ENCODE measurements around the gene STARD10. TPM values are rescaled to one million over a fixed set of nuclear protein-coding genes. Genes with fewer than 3 reads are reported as not detected.
"Not testable (repeated sequence)": the region's sequence is repeated elsewhere in the genome, so short reads cannot be mapped to it uniquely, and the experiment has no call there.

Gene STARD10
- total RNA-seq, 1 donor from 2014 or later: 94.8 TPM

DNA sequence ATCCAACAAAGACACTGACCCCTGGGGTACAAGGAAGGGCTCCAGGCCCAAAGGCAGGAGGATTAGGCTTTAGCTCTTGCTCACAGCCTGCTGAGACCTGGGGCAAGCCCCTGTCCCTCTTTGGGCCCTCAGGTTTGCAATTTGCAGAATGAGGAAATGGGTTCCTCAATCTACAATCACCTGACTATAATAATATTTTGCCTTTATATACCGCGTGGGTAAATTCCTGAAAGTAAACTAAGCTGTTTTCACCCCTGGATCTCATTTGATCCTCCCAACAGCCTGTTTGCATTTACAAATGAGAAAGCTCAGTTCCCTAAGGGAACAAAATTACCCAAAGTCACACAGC, 797 bp downstream of the STARD10 start:
- no peak for DNase-seq (ENCODE audit: low read depth)
- Histone ChIP-seq H3K36me3 (ENCODE audit: control insufficient read depth, insufficient read depth, low read length) (no peaks in the 10 kb centered on the region), H3K27me3 (ENCODE audit: control insufficient read depth, insufficient read depth, low read length) (no peaks in the 10 kb centered on the region), H3K4me3 (ENCODE audit: low read depth, low read length) (no peak overlapping the region)
- TF ChIP-seq, protein P1, sequence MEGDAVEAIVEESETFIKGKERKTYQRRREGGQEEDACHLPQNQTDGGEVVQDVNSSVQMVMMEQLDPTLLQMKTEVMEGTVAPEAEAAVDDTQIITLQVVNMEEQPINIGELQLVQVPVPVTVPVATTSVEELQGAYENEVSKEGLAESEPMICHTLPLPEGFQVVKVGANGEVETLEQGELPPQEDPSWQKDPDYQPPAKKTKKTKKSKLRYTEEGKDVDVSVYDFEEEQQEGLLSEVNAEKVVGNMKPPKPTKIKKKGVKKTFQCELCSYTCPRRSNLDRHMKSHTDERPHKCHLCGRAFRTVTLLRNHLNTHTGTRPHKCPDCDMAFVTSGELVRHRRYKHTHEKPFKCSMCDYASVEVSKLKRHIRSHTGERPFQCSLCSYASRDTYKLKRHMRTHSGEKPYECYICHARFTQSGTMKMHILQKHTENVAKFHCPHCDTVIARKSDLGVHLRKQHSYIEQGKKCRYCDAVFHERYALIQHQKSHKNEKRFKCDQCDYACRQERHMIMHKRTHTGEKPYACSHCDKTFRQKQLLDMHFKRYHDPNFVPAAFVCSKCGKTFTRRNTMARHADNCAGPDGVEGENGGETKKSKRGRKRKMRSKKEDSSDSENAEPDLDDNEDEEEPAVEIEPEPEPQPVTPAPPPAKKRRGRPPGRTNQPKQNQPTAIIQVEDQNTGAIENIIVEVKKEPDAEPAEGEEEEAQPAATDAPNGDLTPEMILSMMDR (IDR thresholded peaks at IDR 0.05; ENCODE audit: insufficient read depth, low read length, poor library complexity, severe bottlenecking): no peak

- Histone ChIP-seq H3K4me3 (ENCODE audit: low read depth, low read length) (no peak overlapping the region), H3K36me3 (ENCODE audit: control insufficient read depth, insufficient read depth, low read length) (no peaks in the 10 kb centered on the region), H3K27me3 (ENCODE audit: control insufficient read depth, insufficient read depth, low read length) (no peaks in the 10 kb centered on the region)
- TF ChIP-seq, protein P1 (IDR thresholded peaks at IDR 0.05; ENCODE audit: insufficient read depth, low read length, poor library complexity, severe bottlenecking): no peak
- DNase-seq (ENCODE audit: low read depth): no peak
Observed at GRCh38 chr11:72792437-72793021, 1.3 kb downstream of the STARD10 start.

GRCh38 chr11:72791228-72791627, 2.6 kb downstream of the STARD10 start:
- not testable (repeated sequence) for DNase-seq (ENCODE audit: low read depth); H3K4me3 ChIP-seq (ENCODE audit: low read depth, low read length); H3K36me3 ChIP-seq (ENCODE audit: control insufficient read depth, insufficient read depth, low read length); H3K27me3 ChIP-seq (ENCODE audit: control insufficient read depth, insufficient read depth, low read length)

- no peak for DNase-seq (ENCODE audit: low read depth)
- Histone ChIP-seq H3K36me3 (ENCODE audit: control insufficient read depth, insufficient read depth, low read length) (no peaks in the 10 kb centered on the region), H3K4me3 (ENCODE audit: low read depth, low read length) (no peak overlapping the region), H3K27me3 (ENCODE audit: control insufficient read depth, insufficient read depth, low read length) (no peaks in the 10 kb centered on the region)
- TF ChIP-seq, protein P1 (IDR thresholded peaks at IDR 0.05; ENCODE audit: insufficient read depth, low read length, poor library complexity, severe bottlenecking): no peak
Observed at GRCh38 chr11:72789493-72790131, 4.2 kb downstream of the STARD10 start.

DNA sequence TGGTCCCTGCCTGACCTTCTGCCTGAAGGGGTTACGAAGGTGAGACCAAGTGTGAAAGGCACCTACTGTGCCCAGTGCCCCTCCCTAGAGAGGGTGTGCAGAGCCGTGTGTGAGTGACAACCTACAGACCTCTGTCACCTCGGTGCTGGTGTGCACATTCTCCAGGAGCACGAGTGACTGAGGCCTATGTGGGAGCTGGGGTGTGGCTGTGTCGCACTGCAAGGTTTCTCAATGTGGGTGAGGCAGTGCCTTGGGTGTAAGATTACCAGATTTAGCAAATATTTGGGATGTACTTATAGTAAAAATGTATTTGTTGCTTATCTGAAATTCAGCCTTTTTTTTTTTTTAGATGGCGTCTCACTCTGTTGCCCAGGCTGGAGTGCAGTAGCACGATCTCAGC, 5.6 kb downstream of the STARD10 start:
- Histone ChIP-seq H3K27me3 (ENCODE audit: control insufficient read depth, insufficient read depth, low read length) (no peaks in the 10 kb centered on the region), H3K4me3 (ENCODE audit: low read depth, low read length) (no peak overlapping the region), H3K36me3 (ENCODE audit: control insufficient read depth, insufficient read depth, low read length) (no peaks in the 10 kb centered on the region)
- TF ChIP-seq, protein P1 (IDR thresholded peaks at IDR 0.05; ENCODE audit: insufficient read depth, low read length, poor library complexity, severe bottlenecking): no peak
- no peak for DNase-seq (ENCODE audit: low read depth)

DNA sequence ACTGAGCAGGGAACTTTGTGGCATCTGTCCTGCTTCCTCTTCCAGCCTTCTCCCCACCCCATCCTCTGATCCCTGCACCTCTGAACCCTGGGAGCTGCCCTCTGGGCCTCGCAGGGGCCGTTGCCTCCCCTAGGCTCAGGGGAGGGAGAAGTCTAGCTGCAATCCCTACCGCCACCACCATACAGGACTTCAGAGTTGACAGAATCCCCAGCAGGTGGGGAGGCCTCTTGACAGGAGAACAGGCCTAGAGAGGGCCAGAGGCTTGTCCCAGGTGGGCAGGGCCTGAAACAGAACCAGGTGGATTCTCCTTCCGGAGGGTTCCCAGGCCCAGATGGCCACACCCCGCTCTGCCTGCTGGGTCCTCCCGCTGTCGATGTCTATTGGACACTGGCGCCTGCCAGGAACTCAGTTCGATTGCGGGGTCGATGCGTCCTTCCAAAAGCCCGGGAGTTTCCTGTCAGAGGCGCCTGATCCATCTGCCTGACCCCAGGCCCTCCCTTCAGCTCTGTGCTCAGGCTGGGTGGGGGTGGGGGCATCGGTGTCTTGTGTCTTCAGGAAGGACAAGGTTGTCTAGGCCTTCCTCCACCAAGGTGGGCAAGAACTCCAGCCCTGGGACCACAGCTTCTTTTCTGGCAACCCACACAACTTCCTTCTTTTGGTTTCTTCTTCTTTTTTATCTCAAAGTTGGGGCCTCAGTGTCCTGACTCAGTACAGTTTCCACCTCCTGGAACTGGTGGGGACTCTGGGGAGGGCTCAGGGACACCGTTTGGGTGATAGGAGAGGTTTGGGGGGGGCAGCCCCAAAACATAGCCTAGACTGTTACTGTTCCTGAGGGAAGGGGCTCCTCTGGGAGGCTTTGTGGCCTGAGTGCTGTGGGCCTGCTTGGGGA, 6.4 kb downstream of the STARD10 start:
- DNase-seq (ENCODE audit: low read depth): no peak
- H3K36me3 ChIP-seq (ENCODE audit: control insufficient read depth, insufficient read depth, low read length): no peaks in the 10 kb centered on the region
- TF ChIP-seq, protein P1 (IDR thresholded peaks at IDR 0.05; ENCODE audit: insufficient read depth, low read length, poor library complexity, severe bottlenecking): no peak
- no peak overlapping the region for H3K4me3 ChIP-seq (ENCODE audit: low read depth, low read length)
- no peaks in the 10 kb centered on the region for H3K27me3 ChIP-seq (ENCODE audit: control insufficient read depth, insufficient read depth, low read length)

Data from kidney epithelial cell (primary cell).